Activated CD8-positive, alpha-beta memory T cell treated with anti-CD3 and anti-CD28 coated beads for 4 hours (primary cell): ENCODE measurements around the gene CAST.
"Not testable (repeated sequence)": the region's sequence is repeated elsewhere in the genome, so short reads cannot be mapped to it uniquely, and the experiment has no call there.

Experiments used
- DNase-seq, 2 donors: peaks; one replicate each; pipeline ENCODE4 v3.0.0-alpha.2; 2020; ENCODE audit warnings: low read depth in 2 of 2

Gene CAST

GRCh38 chr5:96661855-96662724 is at the start of gene CAST:
Gene CAST (plus strand): TSS chr5:96662376. CDS start chr5:96662423, 47 bp downstream.
- DNase-seq, result peak; percentile 61 to 74

GRCh38 chr5:96614110-96614691 is 48.0 kb upstream of the CAST start:
- DNase-seq, result no peak

GRCh38 chr5:96615223-96615622 is 47.0 kb upstream of the CAST start:
- DNase-seq, result no peak

- no peak for DNase-seq
Measured at GRCh38 chr5:96616801-96617200, 45.4 kb upstream of the CAST start.

GRCh38 chr5:96618311-96619016 is 43.7 kb upstream of the CAST start:
- not testable (repeated sequence) for DNase-seq

GRCh38 chr5:96619946-96620345 is 42.2 kb upstream of the CAST start:
- no peak for DNase-seq

- DNase-seq, result no peak
Measured at GRCh38 chr5:96624596-96624995, 37.6 kb upstream of the CAST start.

- no peak for DNase-seq
Measured at GRCh38 chr5:96625365-96625764, 36.8 kb upstream of the CAST start.

- no peak for DNase-seq
Measured at GRCh38 chr5:96626956-96627355, 35.2 kb upstream of the CAST start.

GRCh38 chr5:96627792-96628398 is 34.3 kb upstream of the CAST start:
- DNase-seq, result no peak

- DNase-seq, result no peak
Measured at GRCh38 chr5:96628406-96628805, 33.8 kb upstream of the CAST start.

GRCh38 chr5:96629774-96630173 is 32.4 kb upstream of the CAST start:
- DNase-seq, result no peak

- no peak for DNase-seq
Measured at GRCh38 chr5:96633820-96634219, 28.4 kb upstream of the CAST start.

- no peak for DNase-seq
Measured at GRCh38 chr5:96634881-96635280, 27.3 kb upstream of the CAST start.

GRCh38 chr5:96636046-96636445 is 26.1 kb upstream of the CAST start:
- DNase-seq, result no peak

GRCh38 chr5:96636594-96636993 is 25.6 kb upstream of the CAST start:
- no peak for DNase-seq

- DNase-seq, result no peak
Measured at GRCh38 chr5:96637196-96637595, 25.0 kb upstream of the CAST start.

- DNase-seq, result no peak
Measured at GRCh38 chr5:96638561-96638960, 23.6 kb upstream of the CAST start.

- no peak for DNase-seq
Measured at GRCh38 chr5:96640696-96641095, 21.5 kb upstream of the CAST start.

- DNase-seq, result no peak
Measured at GRCh38 chr5:96641368-96642280, 20.6 kb upstream of the CAST start.

GRCh38 chr5:96642281-96642640 is 19.9 kb upstream of the CAST start:
- no peak for DNase-seq
